GM23338 (cell line): ENCODE data around the gene POMT2. TPM values are rescaled to one million over a fixed set of nuclear protein-coding genes. Genes with fewer than 3 reads are reported as not detected.
A peak's percentile ranks its signal among the peaks of the same experiment; 100 is the strongest.

Experiments used
- ATAC-seq: fragments of 200-7000 bp; cut with Tn5 transposase; 3 replicates; pipeline ENCODE4 v1.9.1; 2020
- DNase-seq: peaks from one replicate; pipeline ENCODE4 v3.0.0-alpha.2; 2015; ENCODE audit warnings: low spot score
- H2AFZ ChIP-seq: fragments of 200-600 bp; sonication (generic); 2 replicates; pipeline ENCODE4 v1.8.0; 2016; ENCODE audit warnings: antibody characterized with exemption, mild to moderate bottlenecking, moderate library complexity
- H3F3A ChIP-seq: fragments of 200-600 bp; sonication (generic); replicated peaks from 2 replicates; pipeline ENCODE4 v1.8.0; 2017; ENCODE audit warnings: antibody characterized with exemption, mixed run types, low read depth
- H3K27ac ChIP-seq: fragments of 200-600 bp; sonication (generic); 2 replicates; pipeline ENCODE4 v1.6.1; 2016; ENCODE audit warnings: low read depth
- H3K27me3 ChIP-seq: fragments of 200-600 bp; sonication (generic); 2 replicates; pipeline ENCODE4 v1.8.0; 2016; ENCODE audit warnings: mild to moderate bottlenecking, mixed run types, moderate library complexity; ENCODE audit not compliant: insufficient read depth
- H3K36me3 ChIP-seq: fragments of 200-600 bp; sonication (generic); 2 replicates; pipeline ENCODE4 v1.8.0; 2016; ENCODE audit warnings: mild to moderate bottlenecking; ENCODE audit not compliant: insufficient read depth
- H3K4me1 ChIP-seq: fragments of 200-600 bp; sonication (generic); 2 replicates; pipeline ENCODE4 v1.8.0; 2016; ENCODE audit warnings: mild to moderate bottlenecking, moderate library complexity; ENCODE audit not compliant: insufficient read depth
- H3K4me2 ChIP-seq: fragments of 200-600 bp; sonication (generic); 2 replicates; pipeline ENCODE4 v1.7.1; 2017; ENCODE audit warnings: mixed run types
- H3K4me3 ChIP-seq: fragments of 200-600 bp; sonication (generic); 2 replicates; pipeline ENCODE4 v1.6.1; 2016; ENCODE audit warnings: mixed run types
- H3K79me2 ChIP-seq: fragments of 200-600 bp; sonication (generic); replicated peaks from 2 replicates; pipeline ENCODE4 v1.8.0; 2017; ENCODE audit warnings: mild to moderate bottlenecking; ENCODE audit not compliant: insufficient read depth
- H3K9me2 ChIP-seq: fragments of 200-600 bp; sonication (generic); 2 replicates; pipeline ENCODE4 v1.8.0; 2017; ENCODE audit not compliant: insufficient read depth
- H4K20me1 ChIP-seq: fragments of 200-600 bp; sonication (generic); replicated peaks from 2 replicates; pipeline ENCODE4 v1.8.0; 2017; ENCODE audit warnings: mild to moderate bottlenecking; ENCODE audit not compliant: insufficient read depth
- H3K27ac Mint-ChIP-seq: 2 replicates; pipeline ENCODE4 v1.8.0; 2020; ENCODE audit warnings: inconsistent platforms, mild to moderate bottlenecking, moderate library complexity, mixed read lengths
- H3K27me3 Mint-ChIP-seq: 3 replicates; pipeline ENCODE4 v1.8.0; 2022; ENCODE audit warnings: low read depth, mild to moderate bottlenecking, moderate library complexity, mixed read lengths, inconsistent platforms; ENCODE audit not compliant: insufficient read depth, poor library complexity
- H3K36me3 Mint-ChIP-seq: 3 replicates; pipeline ENCODE4 v1.8.0; 2021; ENCODE audit warnings: low read depth, mild to moderate bottlenecking, inconsistent platforms, moderate library complexity, mixed read lengths
- H3K4me1 Mint-ChIP-seq: 3 replicates; pipeline ENCODE4 v1.8.0; 2020; ENCODE audit warnings: mild to moderate bottlenecking, inconsistent platforms, mixed read lengths
- H3K4me3 Mint-ChIP-seq: 3 replicates; pipeline ENCODE4 v1.8.0; 2021; ENCODE audit warnings: moderate library complexity, mild to moderate bottlenecking, inconsistent platforms, mixed read lengths
- H3K9me3 Mint-ChIP-seq: 3 replicates; pipeline ENCODE4 v1.8.0; 2020; ENCODE audit warnings: moderate library complexity, mild to moderate bottlenecking, inconsistent platforms, mixed read lengths
- CREB1 ChIP-seq: fragments of 250-450 bp; sonication (Bioruptor Pico); IDR thresholded peaks from 2 replicates; pipeline ENCODE4 v1.5.0; 2020; ENCODE audit warnings: low read depth, mild to moderate bottlenecking, moderate library complexity
- EZH2 ChIP-seq: fragments of 200-600 bp; sonication (generic); IDR thresholded peaks from one replicate; pipeline ENCODE4 v1.8.0; 2017; ENCODE audit warnings: antibody characterized with exemption, mild to moderate bottlenecking, low read depth; ENCODE audit not compliant: unreplicated experiment
- EZH2phosphoT487 ChIP-seq: fragments of 200-600 bp; sonication (generic); IDR thresholded peaks from one replicate; pipeline ENCODE4 v1.8.1; 2018; ENCODE audit warnings: antibody characterized with exemption; ENCODE audit not compliant: unreplicated experiment
- POLR2AphosphoS5 ChIP-seq: IDR thresholded peaks from 2 replicates; pipeline ENCODE4 v1.6.1; 2016; ENCODE audit warnings: antibody characterized with exemption, low read depth
- STAT1 ChIP-seq: IDR thresholded peaks from one replicate; pipeline ENCODE4 v1.6.1; 2016; ENCODE audit warnings: antibody characterized with exemption; ENCODE audit not compliant: unreplicated experiment
- ZNF114 ChIP-seq: fragments of 250-450 bp; sonication (Bioruptor Pico); IDR thresholded peaks from 2 replicates; pipeline ENCODE4 v1.5.0; 2020; ENCODE audit warnings: mild to moderate bottlenecking, moderate library complexity
- polyA plus RNA-seq: library from polyadenylated mRNA; unstranded; fragments of >200 nt; fragmentation: Nextera tagmentation; extraction: Ambion mirVana; gene quantifications from 2 replicates; pipeline ENCODE4 v1.2.1, GENCODE V29; 2016
- total RNA-seq: library from RNA; depleted of rRNA; stranded (reverse); fragments of >200 nt; shearing (Covaris generic); gene quantifications from 2 replicates; pipeline ENCODE4 v1.2.3, GENCODE V29; 2014
- TF ChIP-seq, protein P1 (sequence below): IDR thresholded peaks from one replicate; pipeline ENCODE4 v1.6.1; 2018; ENCODE audit warnings: antibody characterized with exemption; ENCODE audit not compliant: unreplicated experiment
- TF ChIP-seq, protein P2 (sequence below), 2 experiments: fragments of 200-600 bp in 1 of 2; sonication (generic) in 1 of 2; conservative IDR thresholded peaks; 2 replicates each; pipeline versions ENCODE4 v1.5.1 to v1.6.1; 2016 to 2017; ENCODE audit warnings: antibody characterized with exemption in 2 of 2, low read depth in 2 of 2, mild to moderate bottlenecking in 2 of 2, moderate library complexity in 1 of 2

The POMT2 gene
- total and polyA plus RNA-seq, 2 experiments from 2014 or later: 24.3 to 29.9 TPM

DNA sequence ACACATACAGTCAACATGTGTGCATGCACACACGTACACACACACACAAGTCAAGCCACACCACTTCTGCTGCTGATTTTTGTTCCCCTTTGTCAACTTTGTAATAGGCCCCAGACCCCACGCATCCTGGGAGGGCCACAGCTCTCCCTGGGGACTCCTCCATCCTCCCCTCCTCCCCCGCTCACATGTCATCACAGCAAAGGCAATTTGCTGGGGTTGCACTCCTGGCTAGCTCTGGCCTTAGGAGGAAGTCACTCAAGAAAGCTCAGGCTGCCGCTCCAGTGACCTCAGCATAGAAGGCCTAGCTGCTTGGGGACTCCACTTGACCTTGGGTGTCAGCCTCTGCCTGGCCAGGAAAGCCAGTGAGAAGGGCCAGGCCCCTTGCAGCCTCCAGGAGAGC lies 76.8 kb downstream of the POMT2 start (continued):
- TF ChIP-seq, protein P1, sequence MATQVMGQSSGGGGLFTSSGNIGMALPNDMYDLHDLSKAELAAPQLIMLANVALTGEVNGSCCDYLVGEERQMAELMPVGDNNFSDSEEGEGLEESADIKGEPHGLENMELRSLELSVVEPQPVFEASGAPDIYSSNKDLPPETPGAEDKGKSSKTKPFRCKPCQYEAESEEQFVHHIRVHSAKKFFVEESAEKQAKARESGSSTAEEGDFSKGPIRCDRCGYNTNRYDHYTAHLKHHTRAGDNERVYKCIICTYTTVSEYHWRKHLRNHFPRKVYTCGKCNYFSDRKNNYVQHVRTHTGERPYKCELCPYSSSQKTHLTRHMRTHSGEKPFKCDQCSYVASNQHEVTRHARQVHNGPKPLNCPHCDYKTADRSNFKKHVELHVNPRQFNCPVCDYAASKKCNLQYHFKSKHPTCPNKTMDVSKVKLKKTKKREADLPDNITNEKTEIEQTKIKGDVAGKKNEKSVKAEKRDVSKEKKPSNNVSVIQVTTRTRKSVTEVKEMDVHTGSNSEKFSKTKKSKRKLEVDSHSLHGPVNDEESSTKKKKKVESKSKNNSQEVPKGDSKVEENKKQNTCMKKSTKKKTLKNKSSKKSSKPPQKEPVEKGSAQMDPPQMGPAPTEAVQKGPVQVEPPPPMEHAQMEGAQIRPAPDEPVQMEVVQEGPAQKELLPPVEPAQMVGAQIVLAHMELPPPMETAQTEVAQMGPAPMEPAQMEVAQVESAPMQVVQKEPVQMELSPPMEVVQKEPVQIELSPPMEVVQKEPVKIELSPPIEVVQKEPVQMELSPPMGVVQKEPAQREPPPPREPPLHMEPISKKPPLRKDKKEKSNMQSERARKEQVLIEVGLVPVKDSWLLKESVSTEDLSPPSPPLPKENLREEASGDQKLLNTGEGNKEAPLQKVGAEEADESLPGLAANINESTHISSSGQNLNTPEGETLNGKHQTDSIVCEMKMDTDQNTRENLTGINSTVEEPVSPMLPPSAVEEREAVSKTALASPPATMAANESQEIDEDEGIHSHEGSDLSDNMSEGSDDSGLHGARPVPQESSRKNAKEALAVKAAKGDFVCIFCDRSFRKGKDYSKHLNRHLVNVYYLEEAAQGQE: no peak
- no peak for TF ChIP-seq CREB1
- TF ChIP-seq, protein P2, sequence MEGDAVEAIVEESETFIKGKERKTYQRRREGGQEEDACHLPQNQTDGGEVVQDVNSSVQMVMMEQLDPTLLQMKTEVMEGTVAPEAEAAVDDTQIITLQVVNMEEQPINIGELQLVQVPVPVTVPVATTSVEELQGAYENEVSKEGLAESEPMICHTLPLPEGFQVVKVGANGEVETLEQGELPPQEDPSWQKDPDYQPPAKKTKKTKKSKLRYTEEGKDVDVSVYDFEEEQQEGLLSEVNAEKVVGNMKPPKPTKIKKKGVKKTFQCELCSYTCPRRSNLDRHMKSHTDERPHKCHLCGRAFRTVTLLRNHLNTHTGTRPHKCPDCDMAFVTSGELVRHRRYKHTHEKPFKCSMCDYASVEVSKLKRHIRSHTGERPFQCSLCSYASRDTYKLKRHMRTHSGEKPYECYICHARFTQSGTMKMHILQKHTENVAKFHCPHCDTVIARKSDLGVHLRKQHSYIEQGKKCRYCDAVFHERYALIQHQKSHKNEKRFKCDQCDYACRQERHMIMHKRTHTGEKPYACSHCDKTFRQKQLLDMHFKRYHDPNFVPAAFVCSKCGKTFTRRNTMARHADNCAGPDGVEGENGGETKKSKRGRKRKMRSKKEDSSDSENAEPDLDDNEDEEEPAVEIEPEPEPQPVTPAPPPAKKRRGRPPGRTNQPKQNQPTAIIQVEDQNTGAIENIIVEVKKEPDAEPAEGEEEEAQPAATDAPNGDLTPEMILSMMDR (conservative IDR thresholded peaks at IDR 0.05; ENCODE audit: low read depth in 2 of 2): no peak
- no peak for TF ChIP-seq EZH2
- TF ChIP-seq STAT1: no peak
- no peak for TF ChIP-seq EZH2phosphoT487
- no peak for TF ChIP-seq POLR2AphosphoS5

DNA sequence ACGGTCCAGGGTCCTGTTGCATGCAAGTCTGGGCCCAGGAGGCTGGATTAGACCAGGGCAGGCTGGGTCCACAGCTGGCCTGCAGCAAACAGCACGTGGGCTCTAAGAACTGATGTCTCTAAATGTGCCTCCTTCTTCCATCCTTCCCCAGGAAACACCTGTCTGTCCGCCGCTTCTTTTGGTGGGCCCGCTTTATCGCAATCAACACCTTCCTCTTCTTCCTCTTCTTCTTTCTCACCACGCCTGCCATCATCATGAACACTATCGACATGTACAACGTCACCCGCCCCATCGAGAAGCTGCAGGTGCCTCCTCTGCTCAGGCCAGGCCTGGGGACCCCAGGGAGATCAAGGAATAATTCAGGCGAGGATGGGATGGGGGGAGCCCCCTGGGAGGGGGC lies 77.9 kb downstream of the POMT2 start:
- H3K36me3 Mint-ChIP-seq: no peaks in the 10 kb centered on the region
- H3K4me3 Mint-ChIP-seq: no peak overlapping the region

DNA sequence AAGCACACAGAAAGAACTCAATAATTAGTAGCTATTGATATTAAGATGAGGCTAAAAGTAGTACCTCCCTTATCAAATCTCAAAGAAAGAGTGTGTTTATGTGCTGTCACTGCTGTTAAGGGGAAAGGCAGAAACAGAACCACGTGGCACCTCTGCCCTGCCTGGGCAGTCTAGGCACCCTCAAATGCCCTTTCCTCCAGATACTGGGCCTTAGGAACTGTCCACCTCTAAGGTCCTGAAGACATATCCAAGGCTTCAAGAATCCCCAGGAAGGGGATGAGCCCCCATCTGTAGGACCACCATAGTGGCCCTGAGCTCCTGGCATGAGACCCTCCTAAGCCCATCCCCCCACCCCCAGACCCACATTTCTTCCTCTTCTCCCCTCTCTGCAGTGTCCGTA lies 78.7 kb downstream of the POMT2 start:
- Histone ChIP-seq H3F3A (no peaks in the 10 kb centered on the region), H3K4me1 (no peaks in the 10 kb centered on the region), H3K27me3 (no peaks in the 10 kb centered on the region), H3K9me2 (no peaks in the 10 kb centered on the region), H3K79me2 (no peaks in the 10 kb centered on the region), H2AFZ (no peak overlapping the region), H4K20me1 (no peaks in the 10 kb centered on the region), H3K27ac (no peak overlapping the region), H3K36me3 (no peaks in the 10 kb centered on the region), H3K4me2 (no peak overlapping the region), H3K4me3 (no peak overlapping the region)
- H3K27ac Mint-ChIP-seq: no peak overlapping the region
- no peaks in the 10 kb centered on the region for H3K9me3 Mint-ChIP-seq
- H3K4me3 Mint-ChIP-seq: no peak overlapping the region
- peaks cover 10% of the 10 kb centered on the region for H3K27me3 Mint-ChIP-seq
- no peaks in the 10 kb centered on the region for H3K4me1 Mint-ChIP-seq
- H3K36me3 Mint-ChIP-seq: no peaks in the 10 kb centered on the region
- DNase-seq: no peak
- TF ChIP-seq, protein P1: peak; percentile 60
- no peak for TF ChIP-seq STAT1
- no peak for ATAC-seq

More for the DNA sequence above, 77.9 kb downstream of the POMT2 start:
- Mint-ChIP-seq H3K27ac (no peak overlapping the region), H3K9me3 (no peaks in the 10 kb centered on the region), H3K27me3 (peaks cover 8% of the 10 kb centered on the region), H3K4me1 (no peaks in the 10 kb centered on the region)
- no peaks in the 10 kb centered on the region for H3K27me3 ChIP-seq
- H3K27ac ChIP-seq: no peak overlapping the region
- H2AFZ ChIP-seq: no peak overlapping the region
- H3K4me1 ChIP-seq: no peaks in the 10 kb centered on the region
- no peaks in the 10 kb centered on the region for H3K9me2 ChIP-seq
- no peaks in the 10 kb centered on the region for H3K79me2 ChIP-seq
- TF ChIP-seq ZNF114 (CRISPR knock-in tag): no peak
- H3K36me3 ChIP-seq: no peaks in the 10 kb centered on the region
- ATAC-seq (no peak), DNase-seq (no peak)
- H4K20me1 ChIP-seq: no peaks in the 10 kb centered on the region; the same call in 1 of the 2 replicates
- no peak overlapping the region for H3K4me2 ChIP-seq
- H3F3A ChIP-seq: no peaks in the 10 kb centered on the region
- no peak overlapping the region for H3K4me3 ChIP-seq
